Astrocyte (in vitro differentiated cells and primary cell): ENCODE data around the gene POLH. TPM values are rescaled to one million over a fixed set of nuclear protein-coding genes. Genes with fewer than 3 reads are reported as not detected.
"Not testable (repeated sequence)": the region's sequence is repeated elsewhere in the genome, so short reads cannot be mapped to it uniquely, and the experiment has no call there.

ENCODE experiments used
- DNase-seq: peaks from one replicate; pipeline ENCODE4 v3.0.0-alpha.2; 2010; ENCODE audit warnings: low read depth
- FAIRE-seq: peaks from 2 replicates; lab custom pipeline; 2011; peaks lifted over from hg19 to GRCh38; lab: Jason Lieb, UNC
- H2AFZ ChIP-seq: 2 replicates; pipeline ENCODE4 v1.6.0; 2012; ENCODE audit warnings: low read depth, low read length, inconsistent platforms
- H3K27ac ChIP-seq: 2 replicates; pipeline ENCODE4 v1.5.1; 2011; ENCODE audit warnings: low read depth, low read length, inconsistent platforms
- H3K27me3 ChIP-seq: 2 replicates; pipeline ENCODE4 v1.6.0; 2011; ENCODE audit warnings: low read length, inconsistent platforms; ENCODE audit not compliant: insufficient read depth
- H3K36me3 ChIP-seq: 2 replicates; pipeline ENCODE4 v1.5.1; 2011; ENCODE audit warnings: low read length, inconsistent platforms; ENCODE audit not compliant: insufficient read depth
- H3K4me1 ChIP-seq: 2 replicates; pipeline ENCODE4 v1.5.1; 2011; ENCODE audit warnings: low read length, inconsistent platforms; ENCODE audit not compliant: insufficient read depth
- H3K4me2 ChIP-seq: 2 replicates; pipeline ENCODE4 v1.6.0; 2012; ENCODE audit warnings: low read length, inconsistent platforms
- H3K4me3 ChIP-seq: 2 replicates; pipeline ENCODE4 v1.5.1; 2011; ENCODE audit warnings: low read depth, mild to moderate bottlenecking, low read length, inconsistent platforms; ENCODE audit not compliant: insufficient read depth
- H3K79me2 ChIP-seq: 2 replicates; pipeline ENCODE4 v1.6.0; 2012; ENCODE audit warnings: mild to moderate bottlenecking, low read length, inconsistent platforms; ENCODE audit not compliant: insufficient read depth
- H3K9ac ChIP-seq: 2 replicates; pipeline ENCODE4 v1.6.0; 2012; ENCODE audit warnings: mild to moderate bottlenecking, low read length, inconsistent platforms
- H3K9me3 ChIP-seq: 2 replicates; pipeline ENCODE4 v1.5.1; 2012; ENCODE audit warnings: low read depth, mild to moderate bottlenecking, low read length, inconsistent platforms; ENCODE audit not compliant: insufficient read depth
- H4K20me1 ChIP-seq: 2 replicates; pipeline ENCODE4 v1.6.0; 2012; ENCODE audit warnings: low read length, inconsistent platforms; ENCODE audit not compliant: insufficient read depth
- H3K27ac Mint-ChIP-seq: one replicate; pipeline ENCODE4 v1.8.0; 2021; ENCODE audit warnings: mild to moderate bottlenecking, mixed read lengths; ENCODE audit not compliant: unreplicated experiment
- H3K27me3 Mint-ChIP-seq: one replicate; pipeline ENCODE4 v1.8.0; 2021; ENCODE audit warnings: low read depth, mixed read lengths; ENCODE audit not compliant: unreplicated experiment
- H3K36me3 Mint-ChIP-seq: one replicate; pipeline ENCODE4 v1.8.0; 2021; ENCODE audit warnings: low read depth, mixed read lengths; ENCODE audit not compliant: unreplicated experiment
- H3K4me1 Mint-ChIP-seq: one replicate; pipeline ENCODE4 v1.8.0; 2021; ENCODE audit warnings: low read depth, mixed read lengths; ENCODE audit not compliant: unreplicated experiment
- H3K4me3 Mint-ChIP-seq: one replicate; pipeline ENCODE4 v1.8.0; 2021; ENCODE audit warnings: mild to moderate bottlenecking, moderate library complexity, mixed read lengths; ENCODE audit not compliant: unreplicated experiment
- H3K9me3 Mint-ChIP-seq: one replicate; pipeline ENCODE4 v1.8.0; 2021; ENCODE audit warnings: mild to moderate bottlenecking, mixed read lengths; ENCODE audit not compliant: unreplicated experiment
- EZH2 ChIP-seq: IDR thresholded peaks from 2 replicates; pipeline ENCODE4 v1.6.1; 2012; ENCODE audit warnings: mild to moderate bottlenecking, low read length, inconsistent platforms; ENCODE audit not compliant: insufficient read depth
- total RNA-seq: library from RNA; stranded (reverse); gene quantifications from 2 replicates; pipeline ENCODE4 v1.2.1, GENCODE V29; 2021
- TF ChIP-seq, protein P1 (sequence below): IDR thresholded peaks from 2 replicates; pipeline ENCODE4 v1.5.1; 2011; ENCODE audit warnings: low read depth, mild to moderate bottlenecking, inconsistent platforms, low read length, moderate library complexity; ENCODE audit not compliant: insufficient read depth

POLH gene
- total RNA-seq, 1 donor from 2014 or later, result 58.0 TPM

- DNase-seq, result no peak
Measured at GRCh38 chr6:43547222-43547621, 28.8 kb upstream of the POLH start.

DNA sequence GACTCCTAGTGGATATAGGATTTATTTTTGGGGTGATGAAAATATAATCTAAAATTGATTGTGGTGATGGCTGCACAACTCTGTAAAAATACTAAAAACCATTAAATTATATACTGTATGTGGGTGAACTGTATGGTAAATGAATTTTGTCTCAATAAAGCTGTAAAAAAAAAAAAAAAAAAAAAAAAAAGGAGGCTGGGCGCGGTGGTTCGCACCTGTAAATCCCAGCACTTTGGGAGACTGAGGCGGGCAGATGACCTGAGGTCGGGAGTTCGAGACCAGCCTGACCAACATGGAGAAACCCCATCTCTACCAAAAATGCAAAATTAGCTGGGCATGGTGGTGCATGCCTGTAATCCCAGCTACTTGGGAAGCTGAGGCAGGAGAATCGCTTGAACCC, 18.4 kb upstream of the POLH start:
- H3K9ac ChIP-seq, FAIRE-seq, H3K27me3 ChIP-seq, H3K79me2 ChIP-seq, H3K9me3 Mint-ChIP-seq, H3K27ac Mint-ChIP-seq, H4K20me1 ChIP-seq, H3K4me1 Mint-ChIP-seq, H3K27me3 Mint-ChIP-seq, H3K4me3 Mint-ChIP-seq, H3K4me2 ChIP-seq, H3K27ac ChIP-seq, H3K4me3 ChIP-seq, H3K9me3 ChIP-seq, DNase-seq, H2AFZ ChIP-seq, H3K4me1 ChIP-seq: not testable (repeated sequence)
- H3K36me3 ChIP-seq, result peaks cover 75% of the 10 kb centered on the region
- H3K36me3 Mint-ChIP-seq, result peaks cover 22% of the 10 kb centered on the region

More at GRCh38 chr6:43547222-43547621, 28.8 kb upstream of the POLH start:
- Mint-ChIP-seq H3K27ac (no peak overlapping the region), H3K9me3 (no peaks in the 10 kb centered on the region), H3K4me3 (no peak overlapping the region), H3K36me3 (peaks cover 9% of the 10 kb centered on the region), H3K27me3 (no peaks in the 10 kb centered on the region), H3K4me1 (no peaks in the 10 kb centered on the region)
- Histone ChIP-seq H3K4me1 (no peaks in the 10 kb centered on the region), H2AFZ (no peak overlapping the region), H3K27me3 (no peaks in the 10 kb centered on the region), H3K36me3 (peaks cover 61% of the 10 kb centered on the region), H4K20me1 (no peaks in the 10 kb centered on the region), H3K27ac (no peak overlapping the region), H3K4me3 (no peak overlapping the region), H3K4me2 (no peak overlapping the region), H3K9ac (no peak overlapping the region), H3K79me2 (no peaks in the 10 kb centered on the region), H3K9me3 (no peaks in the 10 kb centered on the region)
- TF ChIP-seq, protein P1, sequence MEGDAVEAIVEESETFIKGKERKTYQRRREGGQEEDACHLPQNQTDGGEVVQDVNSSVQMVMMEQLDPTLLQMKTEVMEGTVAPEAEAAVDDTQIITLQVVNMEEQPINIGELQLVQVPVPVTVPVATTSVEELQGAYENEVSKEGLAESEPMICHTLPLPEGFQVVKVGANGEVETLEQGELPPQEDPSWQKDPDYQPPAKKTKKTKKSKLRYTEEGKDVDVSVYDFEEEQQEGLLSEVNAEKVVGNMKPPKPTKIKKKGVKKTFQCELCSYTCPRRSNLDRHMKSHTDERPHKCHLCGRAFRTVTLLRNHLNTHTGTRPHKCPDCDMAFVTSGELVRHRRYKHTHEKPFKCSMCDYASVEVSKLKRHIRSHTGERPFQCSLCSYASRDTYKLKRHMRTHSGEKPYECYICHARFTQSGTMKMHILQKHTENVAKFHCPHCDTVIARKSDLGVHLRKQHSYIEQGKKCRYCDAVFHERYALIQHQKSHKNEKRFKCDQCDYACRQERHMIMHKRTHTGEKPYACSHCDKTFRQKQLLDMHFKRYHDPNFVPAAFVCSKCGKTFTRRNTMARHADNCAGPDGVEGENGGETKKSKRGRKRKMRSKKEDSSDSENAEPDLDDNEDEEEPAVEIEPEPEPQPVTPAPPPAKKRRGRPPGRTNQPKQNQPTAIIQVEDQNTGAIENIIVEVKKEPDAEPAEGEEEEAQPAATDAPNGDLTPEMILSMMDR, result no peak
- no peak for TF ChIP-seq EZH2
- no peak for FAIRE-seq

DNA sequence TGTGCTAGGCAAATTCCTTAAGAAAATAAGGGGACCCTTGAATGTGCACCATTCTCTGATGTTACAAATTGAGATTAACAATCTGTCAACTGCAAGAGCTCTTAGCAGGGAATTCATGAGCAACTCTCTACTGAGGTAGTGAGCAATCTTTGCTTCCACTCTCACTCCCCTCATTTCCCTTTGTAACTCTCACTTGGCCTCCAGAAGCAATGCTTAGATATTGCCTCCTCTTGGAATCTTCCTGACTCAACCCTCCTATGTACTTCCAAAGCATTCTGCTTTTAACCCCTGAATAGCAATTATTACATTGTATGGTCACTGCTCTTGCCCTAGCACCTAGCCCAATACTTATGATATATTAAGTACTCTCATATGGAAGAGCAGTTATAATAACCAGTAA, 16.7 kb upstream of the POLH start:
- Histone ChIP-seq H2AFZ (no peak overlapping the region), H4K20me1 (no peaks in the 10 kb centered on the region), H3K9ac (no peak overlapping the region), H3K4me2 (no peak overlapping the region), H3K36me3 (peaks cover 66% of the 10 kb centered on the region), H3K79me2 (no peaks in the 10 kb centered on the region), H3K9me3 (no peaks in the 10 kb centered on the region), H3K27ac (no peak overlapping the region), H3K4me3 (no peak overlapping the region), H3K4me1 (no peaks in the 10 kb centered on the region), H3K27me3 (no peaks in the 10 kb centered on the region)
- no peak for TF ChIP-seq EZH2
- TF ChIP-seq, protein P1, result no peak
- Mint-ChIP-seq H3K9me3 (no peaks in the 10 kb centered on the region), H3K4me3 (no peak overlapping the region), H3K36me3 (peaks cover 19% of the 10 kb centered on the region), H3K4me1 (no peaks in the 10 kb centered on the region), H3K27ac (no peak overlapping the region), H3K27me3 (no peaks in the 10 kb centered on the region)
- DNase-seq (no peak), FAIRE-seq (no peak)
